ENCODE results near the gene BEX5. TPM values are rescaled to one million over a fixed set of nuclear protein-coding genes. Genes with fewer than 3 reads are reported as not detected.
"Not testable (repeated sequence)": the region's sequence is repeated elsewhere in the genome, so short reads cannot be mapped to it uniquely, and the experiment has no call there.

The BEX5 gene
- 1.4 TPM in 2 replicates for total RNA-seq (2014; rRNA removed; shearing (Covaris generic))

DNA sequence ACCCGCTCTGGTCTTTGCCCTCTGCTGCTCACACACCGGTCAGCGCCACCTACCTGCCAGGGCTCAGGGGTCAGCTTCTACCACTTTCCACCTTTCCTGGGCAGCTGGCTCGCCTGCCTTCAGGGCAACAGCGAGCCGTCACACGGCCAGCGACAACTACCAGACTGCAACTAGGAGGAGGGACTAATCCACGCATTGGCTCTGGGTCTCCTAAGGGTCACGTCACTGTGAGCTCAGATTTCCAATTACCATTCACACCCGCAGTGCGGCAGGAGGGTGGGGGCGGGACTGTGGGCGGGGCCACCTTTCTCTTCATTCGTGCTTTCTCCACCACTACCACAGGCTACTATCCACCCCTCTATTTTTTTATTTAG, at the start of gene BEX5:
Gene BEX5 (minus strand): TSS at position 172 of the 374 bp plus-strand sequence. CDS start 1,712 bp downstream, outside the sequence.
- peak; percentile 72 for DNase-seq (ENCODE audit: low read depth)

DNA sequence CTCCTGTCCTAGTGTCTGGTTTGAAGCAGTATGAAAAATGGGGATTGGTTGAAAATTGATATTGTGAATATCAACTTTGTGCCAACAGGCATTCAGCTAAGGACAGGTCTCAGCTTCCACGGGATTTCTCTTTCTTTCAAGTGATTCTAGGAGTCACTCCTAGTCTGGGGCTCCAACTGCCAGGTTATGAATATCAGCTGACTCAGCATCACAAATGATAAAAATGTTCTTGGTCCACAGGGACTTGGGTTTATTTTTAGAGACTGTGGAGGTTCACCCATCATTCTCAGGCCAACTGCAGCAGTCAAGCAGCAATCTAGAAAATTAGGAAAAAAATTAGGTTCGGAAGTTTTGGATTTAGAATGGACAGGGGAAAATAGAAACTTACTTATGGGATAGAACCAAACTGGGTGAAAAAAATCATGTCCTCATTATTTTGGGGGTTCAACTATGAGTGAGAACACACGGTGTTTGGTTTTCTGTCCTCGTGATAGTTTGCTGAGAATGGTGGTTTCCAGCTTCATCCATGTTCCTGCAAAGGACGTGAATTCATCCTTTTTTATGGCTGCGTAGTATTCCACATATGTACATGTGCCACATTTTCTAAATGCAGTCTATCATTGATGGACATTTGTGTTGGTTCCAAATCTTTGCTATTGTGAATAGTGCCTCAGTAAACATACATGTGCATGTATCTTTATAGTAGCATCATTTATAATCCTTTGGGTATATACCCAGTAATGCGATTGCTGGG, 30.4 kb upstream of the BEX5 start:
- no peak for DNase-seq (ENCODE audit: low read depth)

DNA sequence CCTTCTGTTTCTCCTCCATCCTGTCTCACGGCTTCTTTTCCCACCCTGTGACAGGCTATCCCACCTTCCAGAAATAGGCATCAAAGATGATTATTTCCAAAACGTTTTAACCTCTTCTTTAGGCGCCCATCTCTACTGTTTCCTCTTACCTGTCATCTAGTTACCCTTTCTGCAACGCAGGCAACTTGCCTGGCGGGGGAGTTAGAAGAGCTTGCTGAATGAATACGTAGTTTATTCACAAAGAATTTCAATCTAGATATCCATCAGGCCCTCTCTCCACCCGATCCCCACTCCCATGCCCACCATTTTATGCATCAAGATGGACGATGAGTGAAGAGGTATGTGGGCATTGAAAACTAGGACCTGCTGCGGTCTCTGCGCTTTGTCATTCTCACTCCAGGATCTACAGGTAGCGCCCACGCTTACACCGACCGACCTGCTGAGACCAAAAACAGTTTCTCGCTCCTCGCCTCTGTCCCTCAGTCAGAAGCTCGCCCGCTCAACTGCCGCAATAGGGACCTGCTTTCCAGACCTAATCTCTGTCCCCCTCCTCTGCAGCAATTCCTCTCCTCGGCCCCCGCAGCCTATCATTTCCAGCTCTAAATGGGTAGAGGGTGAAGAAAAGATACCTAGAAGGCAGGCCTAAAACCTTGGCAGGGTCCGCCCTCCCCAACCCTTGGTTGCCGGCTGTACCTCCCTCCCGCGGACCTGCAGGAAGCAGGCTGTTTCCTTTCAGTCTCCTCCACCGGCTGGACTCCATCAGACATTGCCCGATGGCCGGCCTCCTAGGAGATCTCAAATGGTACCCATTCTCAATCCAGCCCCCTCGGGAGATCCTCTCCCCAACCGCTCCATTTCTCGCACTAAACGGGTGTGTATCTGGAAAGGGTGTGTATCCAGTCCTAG, 624 bp downstream of the BEX5 start:
- DNase-seq (ENCODE audit: low read depth): peak; percentile 4

DNA sequence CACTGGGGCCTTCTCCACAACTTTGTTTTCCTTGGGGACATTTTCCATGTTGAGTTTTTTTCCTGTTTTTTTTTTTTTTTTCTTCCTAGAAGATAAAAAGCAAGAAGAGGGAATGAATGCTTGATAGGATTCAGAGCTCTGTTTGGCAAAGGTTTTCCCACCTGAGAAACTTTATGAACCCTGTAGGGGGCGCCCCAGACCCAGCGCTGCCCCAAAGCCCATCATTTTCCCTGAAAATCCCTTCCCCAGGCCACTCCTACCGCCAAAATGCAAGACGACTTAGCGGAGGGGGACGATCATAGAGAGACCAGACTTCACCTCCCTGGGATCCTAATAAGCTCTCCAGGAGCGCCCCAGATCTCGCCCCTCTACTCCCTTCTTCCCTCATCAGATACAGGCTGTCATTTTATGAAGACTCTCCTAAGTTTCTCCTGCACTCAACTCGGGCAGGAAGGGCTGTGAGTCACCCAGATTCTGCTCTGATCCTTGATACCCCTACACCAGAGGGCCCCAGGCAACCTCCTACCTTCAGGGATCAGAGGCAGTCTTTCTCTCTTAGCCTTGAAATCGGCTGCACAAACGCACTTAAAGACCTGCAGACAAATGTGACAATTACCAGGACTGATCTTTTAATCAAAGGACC, 1.4 kb downstream of the BEX5 start:
- DNase-seq (ENCODE audit: low read depth): peak; percentile 4

DNA sequence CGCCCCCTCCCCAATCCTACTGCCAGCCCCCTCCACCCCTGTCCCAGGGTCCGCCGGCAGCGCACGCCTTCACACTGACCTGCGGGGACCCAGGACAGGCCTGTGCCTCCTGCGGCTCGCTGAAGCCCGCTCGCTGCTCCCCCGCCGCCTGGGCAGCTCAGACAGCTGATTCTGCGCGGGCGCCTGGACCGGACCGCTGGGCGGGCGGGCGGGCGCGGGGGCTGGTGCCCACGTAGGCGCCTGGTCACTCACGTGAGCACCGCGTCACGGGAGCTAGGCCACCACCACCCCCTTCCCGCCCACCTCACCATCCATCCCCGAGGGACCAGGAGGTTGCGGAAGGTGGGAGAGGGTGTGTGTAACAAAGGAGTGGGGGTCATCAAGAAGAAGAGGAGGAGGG, 13.5 kb downstream of the BEX5 start, which contains the start of gene TCEAL6:
Gene TCEAL6 (minus strand): TSS at position 208 of the 400 bp plus-strand sequence.
- DNase-seq (ENCODE audit: low read depth): not testable (repeated sequence)

DNA sequence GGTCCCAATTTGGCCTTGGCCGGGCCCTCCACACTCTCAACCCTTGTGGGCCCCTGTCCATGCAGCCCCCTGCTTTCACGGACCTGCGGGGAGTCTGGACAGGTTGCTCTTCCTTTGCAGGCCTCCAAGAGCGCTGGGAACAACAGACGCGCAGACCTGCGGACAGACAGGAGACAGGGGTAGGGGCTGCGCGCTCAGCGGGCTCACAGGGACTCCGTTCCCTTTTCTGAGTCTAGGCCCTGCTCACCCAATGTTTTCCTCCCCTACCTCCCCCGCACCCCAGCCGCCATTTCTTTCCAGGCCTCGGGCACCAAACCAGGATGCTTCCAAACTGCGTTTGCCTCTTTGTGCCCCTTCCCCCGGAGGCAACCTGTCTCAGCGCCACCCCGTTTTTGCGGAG, 14.1 kb downstream of the BEX5 start:
- DNase-seq (ENCODE audit: low read depth): not testable (repeated sequence)

DNA sequence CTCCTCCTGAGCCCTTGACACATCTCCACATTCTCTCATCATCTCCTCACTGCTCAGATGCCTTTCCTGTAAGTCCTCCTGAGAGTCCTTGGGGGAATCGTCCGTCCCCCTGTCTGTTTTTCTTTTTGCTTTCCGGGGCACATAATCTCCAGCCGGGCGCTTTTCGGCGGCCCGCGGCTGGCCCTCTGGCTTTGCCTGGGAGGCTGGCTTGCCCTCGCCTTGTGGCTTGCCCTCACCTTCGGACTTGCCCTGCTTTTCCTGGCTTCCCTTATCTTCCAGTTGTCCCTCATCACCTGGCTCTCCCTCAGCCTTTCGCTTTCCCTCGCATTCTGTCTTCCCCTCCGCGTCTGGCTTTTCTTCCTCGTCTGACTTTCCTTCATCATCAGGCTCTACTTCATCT, 14.9 kb downstream of the BEX5 start:
- not testable (repeated sequence) for DNase-seq (ENCODE audit: low read depth)

DNA sequence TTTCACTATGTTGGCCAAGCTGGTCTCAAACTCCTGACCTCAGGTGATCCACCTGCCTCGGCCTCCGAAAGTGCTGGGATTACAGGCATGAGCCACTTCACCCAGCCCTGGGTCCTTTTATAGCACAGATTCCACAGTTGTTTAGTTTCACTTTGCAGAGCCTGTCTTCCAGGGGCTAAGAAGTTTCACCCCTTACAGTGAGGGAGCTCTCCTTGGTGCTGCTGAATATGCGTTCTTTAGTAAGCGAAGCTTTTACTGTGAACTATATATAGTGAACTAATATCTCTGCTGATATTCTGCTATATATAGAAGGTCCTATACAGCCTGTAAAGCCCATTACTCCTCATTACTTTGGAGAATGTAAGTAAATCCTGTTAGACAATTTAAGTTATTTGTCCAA, 17.7 kb downstream of the BEX5 start:
- DNase-seq (ENCODE audit: low read depth): no peak

DNA sequence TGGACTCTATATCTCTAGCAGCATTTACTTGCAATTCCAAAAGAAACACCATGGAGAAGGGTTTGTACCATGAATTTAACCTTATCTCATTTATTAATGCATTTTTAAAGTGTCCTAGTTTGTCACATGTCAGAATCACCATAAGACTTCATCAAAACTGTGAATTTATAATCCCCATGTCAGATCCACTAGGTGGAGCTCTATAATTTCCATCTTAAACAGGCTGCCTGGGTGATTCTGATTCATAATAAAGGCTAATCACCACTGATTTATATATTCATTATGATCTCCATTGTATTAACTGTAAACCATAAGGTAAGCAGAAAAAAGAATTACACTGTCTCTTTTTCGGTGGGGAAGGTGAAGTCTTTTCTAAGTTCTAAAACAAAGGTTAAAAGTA, 26.3 kb downstream of the BEX5 start:
- DNase-seq (ENCODE audit: low read depth): peak; percentile 17

DNA sequence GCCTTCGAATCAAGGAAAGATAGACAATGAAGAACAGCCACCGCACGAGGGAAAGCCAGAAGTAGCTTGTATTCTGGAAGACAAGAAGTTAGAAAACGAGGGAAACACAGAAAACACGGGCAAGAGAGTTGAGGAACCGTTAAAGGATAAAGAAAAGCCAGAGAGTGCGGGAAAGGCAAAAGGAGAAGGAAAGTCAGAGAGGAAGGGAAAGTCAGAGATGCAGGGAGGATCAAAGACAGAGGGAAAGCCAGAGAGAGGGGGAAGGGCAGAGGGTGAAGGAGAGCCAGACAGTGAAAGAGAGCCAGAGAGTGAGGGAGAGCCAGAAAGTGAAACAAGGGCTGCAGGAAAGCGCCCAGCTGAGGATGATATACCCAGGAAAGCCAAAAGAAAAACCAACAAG, 28.9 kb downstream of the BEX5 start:
- DNase-seq (ENCODE audit: low read depth): no peak

DNA sequence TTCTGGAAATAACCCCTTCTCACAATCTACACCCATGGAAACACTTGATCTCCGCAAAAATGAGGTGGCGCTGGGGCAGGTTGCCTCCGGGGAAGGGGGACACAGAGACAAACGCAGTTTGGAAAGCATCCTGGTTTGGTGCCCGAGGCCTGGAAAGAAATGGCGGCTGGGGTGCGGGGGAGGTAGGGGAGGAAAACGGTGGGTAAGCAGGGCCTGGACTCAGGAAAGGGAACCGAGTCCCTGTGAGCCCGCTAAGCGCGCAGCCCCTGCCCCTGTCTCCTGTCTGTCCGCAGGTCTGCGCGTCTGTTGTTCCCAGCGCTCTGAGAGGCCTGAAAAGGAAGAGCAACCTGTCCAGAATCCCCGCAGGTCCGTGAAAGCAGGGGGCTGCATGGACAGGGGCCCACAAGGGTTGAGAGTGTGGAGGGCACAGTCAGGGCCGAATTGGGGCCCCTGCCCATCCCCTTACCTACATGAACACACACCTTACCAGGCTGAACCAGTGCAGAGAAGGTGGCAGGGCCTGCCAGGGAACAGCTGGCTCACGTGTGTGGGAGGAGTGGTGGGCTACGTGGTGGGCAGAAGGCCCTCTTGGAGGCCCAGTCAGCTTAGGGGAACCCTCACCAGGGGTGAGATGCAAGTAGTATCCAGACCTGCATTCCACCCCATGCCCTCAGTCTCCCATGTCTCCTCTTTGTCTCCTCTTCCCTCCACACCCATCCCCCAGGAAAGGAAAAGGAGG, 29.5 kb downstream of the BEX5 start:
- DNase-seq (ENCODE audit: low read depth): not testable (repeated sequence)

DNA sequence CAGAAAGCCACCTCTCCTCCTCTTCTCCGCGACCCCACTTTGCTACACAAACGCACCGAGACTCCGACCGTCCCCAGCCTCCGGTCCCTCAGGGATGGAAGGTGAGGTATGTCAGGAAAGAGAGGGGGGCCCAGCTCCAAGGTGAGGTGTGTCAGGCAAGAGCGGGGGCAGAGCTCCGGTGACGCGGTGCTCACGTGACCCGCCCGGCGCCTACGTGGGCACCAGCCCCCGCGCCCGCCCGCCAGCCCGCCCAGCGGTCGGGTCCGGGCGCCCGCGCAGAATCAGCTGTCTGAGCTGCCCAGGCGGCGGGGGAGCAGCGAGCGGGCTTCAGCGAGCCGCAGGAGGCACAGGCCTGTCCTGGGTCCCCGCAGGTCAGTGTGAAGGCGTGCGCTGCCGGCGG, 30.3 kb downstream of the BEX5 start, which contains the start of gene TCEAL2:
Gene TCEAL2 (plus strand): TSS at position 244 of the 400 bp plus-strand sequence. CDS start 1,152 bp downstream, outside the sequence.
- DNase-seq (ENCODE audit: low read depth): peak; percentile 4

DNA sequence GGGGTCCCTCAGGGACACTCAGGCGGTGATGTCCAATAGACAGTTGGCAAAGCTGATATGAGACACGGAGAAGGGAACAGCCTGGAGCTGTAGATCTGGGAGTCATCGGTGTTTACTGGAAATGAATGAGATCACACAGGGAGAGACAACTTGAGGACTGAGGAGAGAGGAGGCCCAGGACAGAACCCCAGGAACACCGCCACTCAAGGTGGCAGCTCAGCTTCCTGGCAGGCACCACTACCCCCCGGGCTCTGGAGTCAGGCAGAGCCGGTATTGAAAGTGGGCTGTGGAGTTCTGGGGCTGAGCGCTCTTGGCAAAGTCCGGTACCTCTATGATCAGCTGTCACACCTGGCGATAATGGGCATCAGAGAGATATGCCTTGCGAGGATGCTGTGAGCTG, 30.8 kb downstream of the BEX5 start:
- DNase-seq (ENCODE audit: low read depth): not testable (repeated sequence)

DNA sequence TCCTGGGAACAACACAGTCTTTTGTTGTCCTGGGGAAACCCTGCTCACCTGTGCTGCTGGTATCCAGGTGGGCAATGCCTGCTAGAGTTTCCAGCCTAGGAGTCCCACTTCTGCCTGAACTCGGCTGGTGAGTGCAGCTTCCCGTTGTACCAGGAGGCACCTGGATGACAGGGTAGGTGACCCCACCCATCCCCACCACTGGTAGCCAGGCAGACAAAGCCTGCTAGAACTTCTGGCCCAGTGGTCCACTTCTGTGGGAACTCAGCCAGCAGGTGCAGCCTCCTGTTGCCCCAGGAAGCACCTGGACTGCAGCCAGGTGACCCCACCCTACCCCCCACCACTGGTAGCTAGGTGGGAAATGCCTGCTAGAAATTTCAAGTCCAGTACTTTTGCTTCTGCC, 40.0 kb downstream of the BEX5 start:
- no peak for DNase-seq (ENCODE audit: low read depth)

DNA sequence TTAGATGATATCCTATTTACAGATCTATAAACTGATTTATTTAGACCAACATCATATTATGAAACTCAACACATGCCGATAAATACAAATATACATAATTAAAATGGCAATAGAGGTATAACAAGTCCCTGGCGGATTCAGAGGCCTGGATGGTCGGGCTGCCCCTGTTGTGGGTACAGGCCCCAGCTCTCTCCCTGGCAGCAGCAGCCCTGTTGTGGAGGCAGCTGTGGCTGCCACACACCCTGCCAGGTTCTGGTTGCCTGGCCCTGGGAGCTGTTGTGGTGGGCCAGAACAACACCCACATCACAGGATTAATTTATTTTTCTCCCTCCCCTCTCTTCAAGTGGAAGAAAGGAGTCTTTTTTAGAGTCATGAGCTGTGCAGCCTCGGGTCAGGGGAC, 42.4 kb downstream of the BEX5 start:
- DNase-seq (ENCODE audit: low read depth): no peak

Other genes starting within 250 kb of the BEX5 start
- 0.62 and 0.86 TPM in 2 replicates for gene ZMAT1, start 223.9 kb downstream of the BEX5 start, total RNA-seq (2014; rRNA removed; shearing (Covaris generic))
- gene TCEAL2, start 30.3 kb downstream of the BEX5 start, total RNA-seq (2014; rRNA removed; shearing (Covaris generic)): 3.8 and 6.8 TPM in 2 replicates
- gene TCEAL6, start 13.5 kb downstream of the BEX5 start, total RNA-seq (2014; rRNA removed; shearing (Covaris generic)): not detected in 2 replicates
- not detected in 2 replicates for gene TCP11X1, start 59.3 kb upstream of the BEX5 start, total RNA-seq (2014; rRNA removed; shearing (Covaris generic))
- gene NXF2, start 91.2 kb upstream of the BEX5 start, total RNA-seq (2014; rRNA removed; shearing (Covaris generic)): 0.42 TPM in 1 of 2 replicates, not detected in the other

Measured in M059J (cell line).